Measurements from ENCODE around the gene KNL1. TPM values are rescaled to one million over a fixed set of nuclear protein-coding genes. Genes with fewer than 3 reads are reported as not detected.

The KNL1 gene
- total and polyA plus RNA-seq, 4 donors: 1.5 to 38.5 (median 2.9) TPM

DNA sequence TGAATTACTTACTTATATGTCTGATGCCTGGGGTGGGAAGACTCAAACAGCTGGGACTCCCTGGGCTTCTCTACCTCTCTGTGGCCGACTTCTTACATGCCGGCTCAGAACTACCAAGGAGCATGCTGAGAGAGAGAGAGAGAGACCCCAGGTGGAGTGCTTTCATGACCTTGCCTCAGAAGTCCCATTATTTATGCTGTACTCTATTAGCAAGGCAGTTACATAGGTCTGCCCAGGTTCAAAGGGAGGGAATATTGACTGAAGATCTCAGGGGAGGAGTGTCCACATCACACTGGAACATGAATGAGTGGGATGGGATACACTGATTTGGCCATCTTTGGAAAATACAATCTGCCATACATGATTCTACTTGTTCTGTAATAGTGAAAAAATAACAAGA lies 45.4 kb upstream of the KNL1 start:
- no peak overlapping the region for H3K4me3 ChIP-seq (ENCODE audit: low read depth in 1 of 3, low read length in 3 of 3)
- H3K36me3 ChIP-seq (ENCODE audit: control insufficient read depth in 4 of 4, insufficient read depth in 3 of 4, low read depth in 1 of 4, low read length in 3 of 4): peaks cover 0 to 16% (median 6%) of the 10 kb centered on the region in 4 donors

GRCh38 chr15:40549894-40550293 lies 44.2 kb upstream of the KNL1 start:
- Histone ChIP-seq H3K27me3 (ENCODE audit: control insufficient read depth in 4 of 4, insufficient read depth in 4 of 4, low read length in 3 of 4) (no peaks in the 10 kb centered on the region), H3K4me3 (ENCODE audit: low read depth in 1 of 3, low read length in 3 of 3) (no peak overlapping the region), H3K27ac (ENCODE audit: low read depth in 1 of 2, low read length in 2 of 2) (peak overlapping the region; percentile 23 to 39), H3K4me1 (ENCODE audit: control insufficient read depth in 4 of 4, insufficient read depth in 4 of 4, low read length in 3 of 4) (peaks cover 0 to 13% (median 10%) of the 10 kb centered on the region in 4 donors), H3K36me3 (ENCODE audit: control insufficient read depth in 4 of 4, insufficient read depth in 3 of 4, low read depth in 1 of 4, low read length in 3 of 4) (peaks cover 0 to 20% (median 7%) of the 10 kb centered on the region in 4 donors), H3K9me3 (ENCODE audit: control insufficient read depth in 4 of 4, low read length in 3 of 4) (no peaks in the 10 kb centered on the region), H3K9ac (ENCODE audit: low read depth in 1 of 2, low read length in 2 of 2) (no peak overlapping the region)
- no peak for DNase-seq (ENCODE audit: low spot score)
- WGBS: 33% methylated on average over 9 of the region's 9 CpGs
- TF ChIP-seq ATF3 (IDR thresholded peaks at IDR 0.05) (no peak), FOXA1 (IDR thresholded peaks at IDR 0.05) (peak; percentile 84), RAD21 (IDR thresholded peaks at IDR 0.05) (peak; percentile 12 to 13), FOXA2 (IDR thresholded peaks at IDR 0.05) (peak; percentile 70), JUND (IDR thresholded peaks at IDR 0.05) (peak in 1 of 2 donors; percentile 42), RXRA (IDR thresholded peaks at IDR 0.05) (peak; percentile 17 to 81), NR2F2 (IDR thresholded peaks at IDR 0.05) (no peak), HNF4G (IDR thresholded peaks at IDR 0.05) (no peak), SP1 (IDR thresholded peaks at IDR 0.05) (peak; percentile 31), TAF1 (conservative IDR thresholded peaks at IDR 0.05) (no peak), YY1 (IDR thresholded peaks at IDR 0.05) (peak; percentile 22), GABPA (IDR thresholded peaks at IDR 0.05 in 1 of 2, conservative IDR thresholded peaks at IDR 0.05 in 1 of 2) (no peak), REST (IDR thresholded peaks at IDR 0.05) (peak; percentile 12), EGR1 (IDR thresholded peaks at IDR 0.05; ENCODE audit: low read depth in 2 of 2) (no peak)
- TF ChIP-seq, protein P1, sequence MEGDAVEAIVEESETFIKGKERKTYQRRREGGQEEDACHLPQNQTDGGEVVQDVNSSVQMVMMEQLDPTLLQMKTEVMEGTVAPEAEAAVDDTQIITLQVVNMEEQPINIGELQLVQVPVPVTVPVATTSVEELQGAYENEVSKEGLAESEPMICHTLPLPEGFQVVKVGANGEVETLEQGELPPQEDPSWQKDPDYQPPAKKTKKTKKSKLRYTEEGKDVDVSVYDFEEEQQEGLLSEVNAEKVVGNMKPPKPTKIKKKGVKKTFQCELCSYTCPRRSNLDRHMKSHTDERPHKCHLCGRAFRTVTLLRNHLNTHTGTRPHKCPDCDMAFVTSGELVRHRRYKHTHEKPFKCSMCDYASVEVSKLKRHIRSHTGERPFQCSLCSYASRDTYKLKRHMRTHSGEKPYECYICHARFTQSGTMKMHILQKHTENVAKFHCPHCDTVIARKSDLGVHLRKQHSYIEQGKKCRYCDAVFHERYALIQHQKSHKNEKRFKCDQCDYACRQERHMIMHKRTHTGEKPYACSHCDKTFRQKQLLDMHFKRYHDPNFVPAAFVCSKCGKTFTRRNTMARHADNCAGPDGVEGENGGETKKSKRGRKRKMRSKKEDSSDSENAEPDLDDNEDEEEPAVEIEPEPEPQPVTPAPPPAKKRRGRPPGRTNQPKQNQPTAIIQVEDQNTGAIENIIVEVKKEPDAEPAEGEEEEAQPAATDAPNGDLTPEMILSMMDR (IDR thresholded peaks at IDR 0.05; ENCODE audit: low read depth, low read length, missing input control): no peak
- TF ChIP-seq, protein P2, sequence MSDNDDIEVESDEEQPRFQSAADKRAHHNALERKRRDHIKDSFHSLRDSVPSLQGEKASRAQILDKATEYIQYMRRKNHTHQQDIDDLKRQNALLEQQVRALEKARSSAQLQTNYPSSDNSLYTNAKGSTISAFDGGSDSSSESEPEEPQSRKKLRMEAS (IDR thresholded peaks at IDR 0.05): peak; percentile 46

More for the DNA sequence above, 45.4 kb upstream of the KNL1 start:
- no peak for DNase-seq (ENCODE audit: low spot score)
- Histone ChIP-seq H3K27me3 (ENCODE audit: control insufficient read depth in 4 of 4, insufficient read depth in 4 of 4, low read length in 3 of 4) (no peaks in the 10 kb centered on the region), H3K27ac (ENCODE audit: low read depth in 1 of 2, low read length in 2 of 2) (no peak overlapping the region), H3K4me1 (ENCODE audit: control insufficient read depth in 4 of 4, insufficient read depth in 4 of 4, low read length in 3 of 4) (peaks cover 0 to 13% (median 10%) of the 10 kb centered on the region in 4 donors), H3K9ac (ENCODE audit: low read depth in 1 of 2, low read length in 2 of 2) (no peak overlapping the region), H3K9me3 (ENCODE audit: control insufficient read depth in 4 of 4, low read length in 3 of 4) (no peaks in the 10 kb centered on the region)
- TF ChIP-seq RAD21 (IDR thresholded peaks at IDR 0.05): no peak
- TF ChIP-seq RXRA (IDR thresholded peaks at IDR 0.05): no peak
- TF ChIP-seq NR2F2 (IDR thresholded peaks at IDR 0.05): no peak
- no peak for TF ChIP-seq FOXA2 (IDR thresholded peaks at IDR 0.05)
- TF ChIP-seq JUND (IDR thresholded peaks at IDR 0.05): no peak
- TF ChIP-seq, protein P2 (IDR thresholded peaks at IDR 0.05): no peak
- no peak for TF ChIP-seq SP1 (IDR thresholded peaks at IDR 0.05)
- TF ChIP-seq HNF4A (conservative IDR thresholded peaks at IDR 0.05): no peak
- TF ChIP-seq REST (IDR thresholded peaks at IDR 0.05): no peak
- no peak for TF ChIP-seq TAF1 (conservative IDR thresholded peaks at IDR 0.05)
- TF ChIP-seq FOXA1 (IDR thresholded peaks at IDR 0.05): no peak
- no peak for TF ChIP-seq HNF4G (IDR thresholded peaks at IDR 0.05)
- TF ChIP-seq GABPA (IDR thresholded peaks at IDR 0.05 in 1 of 2, conservative IDR thresholded peaks at IDR 0.05 in 1 of 2): no peak
- 99% methylated on average over 2 of the region's 2 CpGs for WGBS
